SHP77 treated with DMSO at 0.1 percent for 48 hours (cell line): ENCODE results near the gene DNAJC7.
"Not testable (repeated sequence)": the region's sequence is repeated elsewhere in the genome, so short reads cannot be mapped to it uniquely, and the experiment has no call there.

Experiments used
- DNase-seq: peaks from one replicate; lab custom pipeline; 2025; lab: John Stamatoyannopoulos, UW

Gene DNAJC7

GRCh38 chr17:41957031-41957868 lies 60.0 kb downstream of the DNAJC7 start:
- DNase-seq = no peak

GRCh38 chr17:41956522-41956921 lies 60.7 kb downstream of the DNAJC7 start:
- no peak for DNase-seq

GRCh38 chr17:41948762-41949460 lies 68.3 kb downstream of the DNAJC7 start:
- DNase-seq = no peak

- no peak for DNase-seq
These were observed 72.3 kb downstream of the DNAJC7 start for GRCh38 chr17:41944943-41945342.

GRCh38 chr17:41943492-41943891 lies 73.7 kb downstream of the DNAJC7 start:
- no peak for DNase-seq

GRCh38 chr17:41942626-41943373 lies 74.4 kb downstream of the DNAJC7 start:
- DNase-seq = no peak

- DNase-seq = no peak
These were observed 76.1 kb downstream of the DNAJC7 start for GRCh38 chr17:41941168-41941567.

GRCh38 chr17:41939693-41940090 lies 77.5 kb downstream of the DNAJC7 start:
- no peak for DNase-seq

GRCh38 chr17:41939044-41939692 lies 78.1 kb downstream of the DNAJC7 start:
- no peak for DNase-seq

GRCh38 chr17:41937970-41938954 lies 79.0 kb downstream of the DNAJC7 start:
- DNase-seq = no peak

- no peak for DNase-seq
These were observed 81.6 kb downstream of the DNAJC7 start for GRCh38 chr17:41935641-41936040.

GRCh38 chr17:41932816-41933389 lies 84.3 kb downstream of the DNAJC7 start:
- no peak for DNase-seq

- DNase-seq = not testable (repeated sequence)
These were observed 85.5 kb downstream of the DNAJC7 start for GRCh38 chr17:41931715-41932114.

GRCh38 chr17:41930833-41931156 lies 86.4 kb downstream of the DNAJC7 start:
- not testable (repeated sequence) for DNase-seq

GRCh38 chr17:41930009-41930832 lies 87.0 kb downstream of the DNAJC7 start, which contains the start of gene ODAD4:
TSS of gene ODAD4 (plus strand) at chr17:41930617. CDS start at chr17:41930724, 107 bp downstream.
- DNase-seq = peak; percentile 82

GRCh38 chr17:41928693-41929251 lies 88.5 kb downstream of the DNAJC7 start:
- DNase-seq = no peak
